ENCODE results near the gene MAP3K5.

- TF ChIP-seq, protein P1, sequence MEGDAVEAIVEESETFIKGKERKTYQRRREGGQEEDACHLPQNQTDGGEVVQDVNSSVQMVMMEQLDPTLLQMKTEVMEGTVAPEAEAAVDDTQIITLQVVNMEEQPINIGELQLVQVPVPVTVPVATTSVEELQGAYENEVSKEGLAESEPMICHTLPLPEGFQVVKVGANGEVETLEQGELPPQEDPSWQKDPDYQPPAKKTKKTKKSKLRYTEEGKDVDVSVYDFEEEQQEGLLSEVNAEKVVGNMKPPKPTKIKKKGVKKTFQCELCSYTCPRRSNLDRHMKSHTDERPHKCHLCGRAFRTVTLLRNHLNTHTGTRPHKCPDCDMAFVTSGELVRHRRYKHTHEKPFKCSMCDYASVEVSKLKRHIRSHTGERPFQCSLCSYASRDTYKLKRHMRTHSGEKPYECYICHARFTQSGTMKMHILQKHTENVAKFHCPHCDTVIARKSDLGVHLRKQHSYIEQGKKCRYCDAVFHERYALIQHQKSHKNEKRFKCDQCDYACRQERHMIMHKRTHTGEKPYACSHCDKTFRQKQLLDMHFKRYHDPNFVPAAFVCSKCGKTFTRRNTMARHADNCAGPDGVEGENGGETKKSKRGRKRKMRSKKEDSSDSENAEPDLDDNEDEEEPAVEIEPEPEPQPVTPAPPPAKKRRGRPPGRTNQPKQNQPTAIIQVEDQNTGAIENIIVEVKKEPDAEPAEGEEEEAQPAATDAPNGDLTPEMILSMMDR (IDR thresholded peaks at IDR 0.05): no peak
- peak in 1 of 2 donors; percentile 7 for TF ChIP-seq POLR2A (IDR thresholded peaks at IDR 0.05)
These were observed 30.9 kb downstream of the MAP3K5 start for GRCh38 chr6:136761227-136761922.

Data from adrenal gland (tissue), 5 donors.